B cell (primary cell): Measurements from ENCODE around the gene TMEM52. TPM values are rescaled to one million over a fixed set of nuclear protein-coding genes. Genes with fewer than 3 reads are reported as not detected.

Experiments
- ATAC-seq: fragments of 200-7000 bp; cut with Tn5 transposase; one replicate; pipeline ENCODE4 v1.10.0; 2021; ENCODE audit warnings: low read depth, mild to moderate bottlenecking, moderate number of reproducible peaks, moderate library complexity
- CTCF ChIA-PET: fragments of 350-600 bp; sonication (Branson Sonifier 250); formaldehyde crosslinking; loops from one replicate; lab custom pipeline; 2021; ENCODE audit warnings: antibody characterized with exemption, inconsistent platforms; lab: Charles Lee
- POLR2A ChIA-PET: fragments of 350-600 bp; sonication (Branson Sonifier 250); formaldehyde crosslinking; loops from one replicate; lab custom pipeline; 2021; ENCODE audit warnings: antibody characterized with exemption; lab: Charles Lee
- DNase-seq: peaks from one replicate; pipeline ENCODE4 v3.0.0; 2013
- H2AFZ ChIP-seq: 2 replicates; pipeline ENCODE4 v1.6.1; 2012; ENCODE audit warnings: mild to moderate bottlenecking, low read depth, low read length; ENCODE audit not compliant: insufficient read depth, poor library complexity, severe bottlenecking
- H3K27ac ChIP-seq, 2 donors: 1 replicate in 1 of 2; 2 replicates in 1 of 2; pipeline ENCODE4 v1.5.1; 2012 to 2013; ENCODE audit warnings: low read length in 2 of 2, mild to moderate bottlenecking in 2 of 2, moderate library complexity in 1 of 2
- H3K27me3 ChIP-seq, 4 experiments: fragments of 200-600 bp in 1 of 4; sonication (generic) in 1 of 4; replicated peaks in 1 of 4; 1 replicate in 2 of 4; 2 replicates in 2 of 4; pipeline versions ENCODE4 v1.6.1 to v1.7.0; 2013 to 2016; ENCODE audit warnings: low read length in 3 of 4, mild to moderate bottlenecking in 2 of 4, mixed read lengths in 1 of 4, moderate library complexity in 1 of 4; ENCODE audit not compliant: insufficient read depth in 4 of 4, control insufficient read depth in 3 of 4; ENCODE audit errors: control extremely low read depth in 1 of 4
- H3K36me3 ChIP-seq, 2 experiments: replicated peaks in 1 of 2; 1 replicate in 1 of 2; 2 replicates in 1 of 2; pipeline versions ENCODE4 v1.6.1 to v1.7.1; 2013; ENCODE audit warnings: low read length in 1 of 2; ENCODE audit not compliant: insufficient read depth in 2 of 2, control insufficient read depth in 1 of 2; ENCODE audit errors: control extremely low read depth in 1 of 2, extremely low read depth in 1 of 2
- H3K4me1 ChIP-seq, 2 donors: fragments of 200-600 bp in 1 of 2; sonication (generic) in 1 of 2; 1 replicate in 1 of 2; 2 replicates in 1 of 2; pipeline versions ENCODE4 v1.5.1 to v1.6.1; 2013 to 2017; ENCODE audit warnings: low read length in 2 of 2; ENCODE audit not compliant: control insufficient read depth in 2 of 2, insufficient read depth in 2 of 2
- H3K4me2 ChIP-seq: replicated peaks from 2 replicates; pipeline ENCODE3; 2012; ENCODE audit warnings: mild to moderate bottlenecking, low read depth, low read length; ENCODE audit not compliant: poor library complexity, severe bottlenecking
- H3K4me3 ChIP-seq, 5 experiments: fragments of 200-600 bp in 1 of 5; sonication (generic) in 1 of 5; 1 replicate in 3 of 5; 2 replicates in 2 of 5; pipeline versions ENCODE4 v1.5.1 to v1.7.0; 2011 to 2016; ENCODE audit warnings: low read length in 4 of 5, mild to moderate bottlenecking in 4 of 5, low read depth in 2 of 5, control low read depth in 1 of 5, moderate library complexity in 1 of 5; ENCODE audit not compliant: insufficient read depth in 1 of 5; ENCODE audit errors: control extremely low read depth in 1 of 5, extremely low read depth in 1 of 5
- H3K79me2 ChIP-seq: fragments of 200-600 bp; sonication (generic); one replicate; pipeline ENCODE4 v1.6.0; 2016; ENCODE audit warnings: low read length; ENCODE audit not compliant: control insufficient read depth, insufficient read depth
- H3K9ac ChIP-seq: fragments of 200-600 bp; sonication (generic); 2 replicates; pipeline ENCODE4 v1.6.1; 2017; ENCODE audit warnings: mild to moderate bottlenecking, low read length, moderate library complexity
- H3K9me3 ChIP-seq, 3 donors: one replicate each; pipeline versions ENCODE4 v1.6.1 to v1.7.1; 2013; ENCODE audit warnings: low read length in 2 of 3; ENCODE audit not compliant: control insufficient read depth in 2 of 3, insufficient read depth in 1 of 3; ENCODE audit errors: control extremely low read depth in 1 of 3
- H4K20me1 ChIP-seq: 2 replicates; pipeline ENCODE4 v1.6.0; 2012; ENCODE audit warnings: mild to moderate bottlenecking, low read length; ENCODE audit not compliant: insufficient read depth, control insufficient read depth, poor library complexity, severe bottlenecking
- H3K27ac Mint-ChIP-seq: one replicate; pipeline ENCODE4 v1.8.0; 2021; ENCODE audit warnings: mixed read lengths
- H3K27me3 Mint-ChIP-seq: one replicate; pipeline ENCODE4 v1.8.0; 2021; ENCODE audit warnings: mixed read lengths
- H3K4me1 Mint-ChIP-seq: one replicate; pipeline ENCODE4 v1.8.0; 2021; ENCODE audit warnings: mixed read lengths
- H3K4me3 Mint-ChIP-seq: one replicate; pipeline ENCODE4 v1.8.0; 2021; ENCODE audit warnings: mixed read lengths
- H3K9me3 Mint-ChIP-seq: one replicate; pipeline ENCODE4 v1.8.0; 2022; ENCODE audit warnings: mixed read lengths; ENCODE audit not compliant: insufficient read depth
- EZH2 ChIP-seq: IDR thresholded peaks from 2 replicates; pipeline ENCODE4 v1.6.1; 2012; ENCODE audit warnings: borderline replicate concordance, low read depth, mild to moderate bottlenecking, moderate library complexity, low read length; ENCODE audit not compliant: insufficient read depth, poor library complexity, severe bottlenecking
- WGBS: methylation state at CpG from one replicate; pipeline ENCODE4 v1.1.5; 2013; ENCODE audit warnings: missing lambda C conversion rate; ENCODE audit not compliant: insufficient coverage; 5-methylcytosine and 5-hydroxymethylcytosine counted together
- intact Hi-C: fragments of 100-400 bp; cut with micrococcal nuclease; formaldehyde crosslinking; loops from one replicate; pipeline ENCODE4 v1.10.0; 2022
- polyA plus RNA-seq: library from polyadenylated mRNA; depleted of rRNA; stranded (reverse); fragments of >200 nt; gene quantifications from 2 replicates; pipeline ENCODE4 v1.2.3, GENCODE V29; 2012
- total RNA-seq, 2 donors: library from RNA; stranded (reverse); fragments of 120-200 nt in 1 of 2; gene quantifications; 1 replicate in 1 of 2; 2 replicates in 1 of 2; pipeline versions ENCODE4 v1.2.3 to v1.2.4, GENCODE V29; 2013 to 2022
- TF ChIP-seq, protein P1 (sequence below): fragments of 200-600 bp; IDR thresholded peaks from one replicate; pipeline ENCODE4 v1.8.0; 2022; ENCODE audit warnings: antibody characterized with exemption, mild to moderate bottlenecking

The TMEM52 gene
- total and polyA plus RNA-seq, 2 donors (not counting 1 experiment from before 2014, with no cell fraction given): 0.69 to 1.00 TPM

DNA sequence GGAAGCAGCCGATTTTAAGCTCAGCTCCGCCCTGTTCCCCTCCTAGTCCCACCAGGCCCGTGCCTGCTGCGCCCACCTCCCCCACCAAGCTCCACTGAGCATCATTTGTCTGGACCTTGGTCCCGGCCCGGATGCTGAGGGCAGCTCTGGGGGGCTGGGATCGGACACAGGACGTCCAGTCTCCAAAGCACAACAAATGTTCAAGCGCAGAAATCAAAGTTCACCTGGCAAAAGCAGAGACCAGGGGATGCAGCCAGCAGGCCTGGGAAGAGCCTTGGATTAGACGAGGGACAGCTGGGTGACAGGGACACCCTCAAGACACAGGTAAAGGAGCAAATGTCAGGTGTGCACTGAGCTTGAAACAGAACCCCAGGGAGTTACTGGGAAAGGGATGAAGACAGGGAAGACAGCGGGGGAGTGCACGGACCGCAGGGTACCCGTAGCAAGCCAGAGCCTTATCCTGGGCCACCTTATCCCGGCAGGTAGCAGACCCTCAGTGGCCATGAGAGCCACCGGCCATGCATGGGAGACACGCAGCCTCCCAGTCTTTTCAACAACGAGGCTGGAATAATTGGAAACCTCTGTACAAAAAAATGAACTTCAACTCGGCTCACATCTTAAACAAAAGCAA lies 22.2 kb upstream of the TMEM52 start:
- no peak for TF ChIP-seq EZH2
- TF ChIP-seq, protein P1, sequence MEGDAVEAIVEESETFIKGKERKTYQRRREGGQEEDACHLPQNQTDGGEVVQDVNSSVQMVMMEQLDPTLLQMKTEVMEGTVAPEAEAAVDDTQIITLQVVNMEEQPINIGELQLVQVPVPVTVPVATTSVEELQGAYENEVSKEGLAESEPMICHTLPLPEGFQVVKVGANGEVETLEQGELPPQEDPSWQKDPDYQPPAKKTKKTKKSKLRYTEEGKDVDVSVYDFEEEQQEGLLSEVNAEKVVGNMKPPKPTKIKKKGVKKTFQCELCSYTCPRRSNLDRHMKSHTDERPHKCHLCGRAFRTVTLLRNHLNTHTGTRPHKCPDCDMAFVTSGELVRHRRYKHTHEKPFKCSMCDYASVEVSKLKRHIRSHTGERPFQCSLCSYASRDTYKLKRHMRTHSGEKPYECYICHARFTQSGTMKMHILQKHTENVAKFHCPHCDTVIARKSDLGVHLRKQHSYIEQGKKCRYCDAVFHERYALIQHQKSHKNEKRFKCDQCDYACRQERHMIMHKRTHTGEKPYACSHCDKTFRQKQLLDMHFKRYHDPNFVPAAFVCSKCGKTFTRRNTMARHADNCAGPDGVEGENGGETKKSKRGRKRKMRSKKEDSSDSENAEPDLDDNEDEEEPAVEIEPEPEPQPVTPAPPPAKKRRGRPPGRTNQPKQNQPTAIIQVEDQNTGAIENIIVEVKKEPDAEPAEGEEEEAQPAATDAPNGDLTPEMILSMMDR: no peak
- no peak overlapping the region for H3K4me3 ChIP-seq
- H3K4me1 ChIP-seq: peaks cover 2 to 8% of the 10 kb centered on the region in 2 donors
- no peaks in the 10 kb centered on the region for H3K36me3 ChIP-seq
- H3K27me3 ChIP-seq: peaks cover 0 to 7% (median 0%) of the 10 kb centered on the region in 4 experiments
- no peak overlapping the region for H3K4me2 ChIP-seq
- POLR2A ChIA-PET: no interaction called here
- Mint-ChIP-seq H3K9me3 (no peaks in the 10 kb centered on the region), H3K4me3 (no peak overlapping the region), H3K27ac (no peak overlapping the region), H3K27me3 (peaks cover 3% of the 10 kb centered on the region), H3K4me1 (peaks cover 8% of the 10 kb centered on the region)
- intact Hi-C loops: no loop called here
- no peaks in the 10 kb centered on the region for H3K9me3 ChIP-seq
- no peaks in the 10 kb centered on the region for H3K79me2 ChIP-seq
- DNase-seq (no peak), ATAC-seq (no peak)
- no peak overlapping the region for H2AFZ ChIP-seq
- CTCF ChIA-PET: interaction anchor here (0.8 to 1.9 kb wide), 2 partner anchors 10 to 103 kb away, joined by 4 to 10 read pairs; no protein-coding TSS in a partner anchor
- 76% methylated on average over 19 of the region's 19 CpGs for WGBS
- no peaks in the 10 kb centered on the region for H4K20me1 ChIP-seq
- no peak overlapping the region for H3K27ac ChIP-seq
- H3K9ac ChIP-seq: no peak overlapping the region

DNA sequence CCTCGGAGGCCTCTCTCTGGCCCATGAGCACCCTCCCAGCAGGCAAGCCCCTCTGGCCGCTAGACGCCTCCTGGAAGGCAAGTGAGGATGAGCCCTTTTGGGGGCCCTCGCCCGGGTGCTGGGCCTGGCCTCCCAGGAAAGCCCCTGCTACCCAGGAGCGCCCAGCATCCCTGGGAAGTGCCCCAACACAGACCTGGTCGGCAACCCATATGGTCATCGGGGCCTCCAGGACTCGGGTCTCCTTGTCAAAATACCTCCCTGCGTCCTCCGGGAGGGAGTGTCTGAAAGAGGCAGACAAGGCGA lies 21.0 kb upstream of the TMEM52 start:
- Mint-ChIP-seq H3K27me3 (no peaks in the 10 kb centered on the region), H3K27ac (no peak overlapping the region), H3K4me3 (no peak overlapping the region), H3K9me3 (no peaks in the 10 kb centered on the region), H3K4me1 (peaks cover 8% of the 10 kb centered on the region)
- H3K4me3 ChIP-seq: no peak overlapping the region
- H3K9ac ChIP-seq: no peak overlapping the region
- intact Hi-C loops: no loop called here
- CTCF ChIA-PET: interaction anchor here (1.9 kb wide), 1 partner anchor 104 kb away, joined by 10 read pairs; no protein-coding TSS in a partner anchor
- no peaks in the 10 kb centered on the region for H3K9me3 ChIP-seq
- no peak overlapping the region for H2AFZ ChIP-seq
- TF ChIP-seq, protein P1: no peak
- TF ChIP-seq EZH2: no peak
- peaks cover 0 to 7% (median 0%) of the 10 kb centered on the region in 4 experiments for H3K27me3 ChIP-seq
- ATAC-seq: no peak
- H3K4me2 ChIP-seq: no peak overlapping the region
- no peak overlapping the region for H3K27ac ChIP-seq
- POLR2A ChIA-PET: no interaction called here
- WGBS: 89% methylated on average over 12 of the region's 12 CpGs
- no peak for DNase-seq
- H4K20me1 ChIP-seq: no peaks in the 10 kb centered on the region
- H3K79me2 ChIP-seq: no peaks in the 10 kb centered on the region
- H3K36me3 ChIP-seq: no peaks in the 10 kb centered on the region
- H3K4me1 ChIP-seq: peaks cover 2 to 8% of the 10 kb centered on the region in 2 donors
